Stimulated activated naive CD4-positive, alpha-beta T cell treated with Interleukin-2 at 50 U/mL for 16 hours (primary cell): ENCODE results near the gene AKAP14.
"Not testable (repeated sequence)": the region's sequence is repeated elsewhere in the genome, so short reads cannot be mapped to it uniquely, and the experiment has no call there.

ENCODE experiments used
- DNase-seq: peaks from one replicate; lab custom pipeline; 2025; lab: John Stamatoyannopoulos, UW

The AKAP14 gene

GRCh38 chrX:119895843-119896326 lies at the start of gene AKAP14:
TSS of gene AKAP14 (plus strand) at chrX:119895893. CDS start at chrX:119903224, 7,331 bp downstream.
- no peak for DNase-seq

DNA sequence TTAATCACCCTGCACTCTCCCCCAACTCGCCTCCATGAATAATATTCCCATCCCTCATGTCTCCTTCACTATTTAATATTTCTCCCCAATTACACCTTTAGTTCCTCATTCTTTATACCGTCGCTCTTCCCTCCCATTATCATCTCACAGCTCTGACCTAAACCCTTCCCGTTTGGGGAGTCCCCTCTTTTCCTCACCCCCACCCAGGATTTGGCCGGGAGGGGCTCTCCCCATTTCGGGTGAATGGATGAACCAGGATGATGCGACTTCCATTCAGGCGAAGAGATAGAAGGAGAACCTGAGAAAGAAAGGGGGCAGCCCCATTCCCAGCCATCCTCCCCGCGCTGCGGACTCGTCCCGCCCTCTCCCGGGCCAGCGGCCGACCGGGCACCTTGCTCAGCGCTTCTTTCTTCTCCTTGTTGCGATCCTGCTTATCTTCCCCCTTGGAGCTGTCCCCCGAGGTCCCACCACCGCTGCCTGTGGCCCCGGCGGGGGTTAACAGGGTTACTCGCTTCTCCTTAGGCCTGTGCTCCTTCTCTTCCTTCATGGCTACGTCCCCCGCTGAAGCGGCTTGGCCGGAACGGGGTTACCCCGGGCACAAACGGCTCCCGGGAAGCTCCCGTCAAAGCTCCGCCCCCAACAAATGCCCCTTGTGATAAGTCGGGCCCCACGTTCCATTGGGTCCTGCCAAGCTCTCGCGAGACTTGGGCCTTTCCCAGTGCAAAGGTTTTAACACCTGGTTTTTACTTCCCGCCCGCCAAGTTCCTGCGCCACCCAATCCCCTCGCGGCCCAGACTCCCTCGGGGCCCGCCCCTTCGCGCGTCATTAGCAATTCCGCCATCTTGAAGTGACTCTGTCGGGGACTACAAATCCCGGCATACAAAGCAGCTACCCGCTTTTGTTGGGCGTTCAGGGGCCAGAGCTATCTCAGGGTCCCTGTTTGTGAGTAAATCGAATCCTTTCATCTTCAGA lies 43.0 kb upstream of the AKAP14 start, which contains the start of gene UPF3B:
Gene UPF3B, minus strand, starts transcription at position 582 of the 972 bp plus-strand sequence. Its CDS starts 35 bp downstream, at position 547.
- DNase-seq, result peak; percentile 94

- no peak for DNase-seq
Observed at GRCh38 chrX:119853444-119853843, 42.2 kb upstream of the AKAP14 start.

DNA sequence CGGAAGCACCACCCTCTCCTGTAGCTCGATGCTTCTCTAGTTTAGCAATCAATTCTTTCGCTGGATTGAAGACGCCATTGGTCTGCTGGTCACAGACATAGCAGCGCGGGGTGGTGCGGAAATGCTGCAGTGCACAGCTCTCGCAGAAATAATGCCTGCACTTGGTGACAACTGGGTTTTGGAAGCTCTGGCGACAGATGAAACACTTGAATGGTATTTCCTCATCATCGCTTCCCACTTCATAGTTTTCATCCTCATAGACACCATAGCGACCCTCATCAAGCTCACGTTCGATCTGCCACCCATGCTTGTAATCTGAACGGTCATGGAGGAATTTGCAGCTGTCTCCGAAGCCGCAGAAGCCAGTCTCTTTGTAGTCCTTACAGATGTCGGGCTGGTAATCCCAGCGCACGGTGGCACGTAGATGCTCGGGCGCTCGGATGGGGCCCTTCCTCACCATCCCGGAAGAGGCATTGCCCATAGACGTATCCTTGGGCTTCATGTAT lies 25.0 kb upstream of the AKAP14 start:
- peak; percentile 15 for DNase-seq

DNA sequence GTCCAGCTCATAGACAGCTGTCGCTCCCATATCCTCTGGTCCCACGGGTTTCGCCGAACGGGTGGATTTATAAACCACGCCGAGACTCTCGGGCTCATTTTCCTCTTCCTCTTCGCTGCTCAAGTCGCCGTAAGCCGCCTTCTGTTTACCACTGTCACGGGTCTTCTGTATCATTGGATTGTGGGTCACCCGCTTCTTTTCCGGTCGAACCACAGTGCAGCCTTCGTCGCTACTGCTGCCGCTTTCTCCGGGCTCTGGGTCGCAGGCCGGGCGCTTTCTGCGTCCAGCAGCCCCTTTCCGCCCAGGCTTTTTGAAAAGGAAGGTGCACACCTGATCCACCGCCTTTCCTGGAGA lies 24.5 kb upstream of the AKAP14 start:
- DNase-seq, result no peak

DNA sequence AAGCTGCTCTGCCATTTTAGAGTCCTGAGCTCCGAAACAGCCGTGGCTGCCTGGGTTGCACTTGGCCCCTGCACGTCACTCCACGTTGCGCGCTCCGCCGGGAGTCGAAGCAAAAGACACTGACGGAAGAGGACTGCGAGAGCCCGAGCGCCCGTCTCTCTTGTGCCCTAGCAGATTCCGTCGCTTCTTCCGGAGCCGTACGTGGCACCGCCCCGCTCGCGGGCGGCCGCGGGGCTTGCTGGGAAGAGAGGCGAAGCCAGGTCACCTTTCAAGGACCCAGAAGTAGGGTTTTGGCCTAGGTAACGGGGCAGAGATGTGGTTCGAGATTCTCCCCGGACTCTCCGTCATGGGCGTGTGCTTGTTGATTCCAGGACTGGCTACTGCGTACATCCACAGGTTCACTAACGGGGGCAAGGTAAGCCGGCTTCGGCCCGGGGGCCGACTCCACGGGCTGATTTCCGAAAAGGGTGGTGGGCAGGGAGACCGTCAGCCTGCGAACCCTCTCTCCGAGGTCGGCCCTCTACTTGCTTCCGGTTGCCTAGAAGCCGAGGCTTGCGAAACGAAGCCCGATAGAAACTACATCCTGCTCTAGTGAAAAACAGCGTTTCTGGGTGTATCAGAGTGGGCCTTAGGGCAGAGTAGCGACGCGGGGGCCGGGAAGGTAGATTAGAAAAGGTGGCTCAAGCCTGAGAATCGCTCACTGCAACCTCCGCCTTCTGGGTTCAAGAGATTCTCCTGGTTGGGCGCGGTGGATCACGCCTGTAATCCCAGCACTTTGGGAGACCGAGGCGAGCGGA lies 23.9 kb upstream of the AKAP14 start, which contains the start of the genes NDUFA1 and RNF113A:
Gene NDUFA1, plus strand, starts transcription at position 234 of the 797 bp plus-strand sequence. Its CDS starts 80 bp downstream, at position 314.
Gene RNF113A, minus strand, starts transcription at position 135 of the 797 bp plus-strand sequence. Its CDS starts 120 bp downstream, at position 15.
- peak; percentile 81 for DNase-seq

GRCh38 chrX:119878740-119879139 lies 17.0 kb upstream of the AKAP14 start:
- no peak for DNase-seq

DNA sequence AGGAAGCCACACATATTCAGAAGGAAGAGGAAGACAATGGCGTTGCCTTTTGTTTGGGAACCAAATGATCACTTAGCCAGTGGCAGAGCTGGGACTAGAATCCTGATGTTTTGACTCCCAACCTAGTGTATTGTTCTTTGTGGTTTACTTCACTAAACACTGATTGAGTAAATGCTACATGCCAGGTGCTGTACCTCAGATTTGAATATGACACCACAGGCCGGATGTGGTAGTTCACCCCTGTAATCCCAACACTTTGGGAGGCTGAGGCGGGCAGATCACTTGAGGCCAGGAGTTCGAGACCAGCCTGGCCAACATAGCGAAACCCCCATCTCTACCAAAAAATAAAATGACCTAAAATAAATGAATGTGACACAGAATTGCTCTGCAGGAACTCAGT lies 15.6 kb upstream of the AKAP14 start:
- DNase-seq, result no peak

DNA sequence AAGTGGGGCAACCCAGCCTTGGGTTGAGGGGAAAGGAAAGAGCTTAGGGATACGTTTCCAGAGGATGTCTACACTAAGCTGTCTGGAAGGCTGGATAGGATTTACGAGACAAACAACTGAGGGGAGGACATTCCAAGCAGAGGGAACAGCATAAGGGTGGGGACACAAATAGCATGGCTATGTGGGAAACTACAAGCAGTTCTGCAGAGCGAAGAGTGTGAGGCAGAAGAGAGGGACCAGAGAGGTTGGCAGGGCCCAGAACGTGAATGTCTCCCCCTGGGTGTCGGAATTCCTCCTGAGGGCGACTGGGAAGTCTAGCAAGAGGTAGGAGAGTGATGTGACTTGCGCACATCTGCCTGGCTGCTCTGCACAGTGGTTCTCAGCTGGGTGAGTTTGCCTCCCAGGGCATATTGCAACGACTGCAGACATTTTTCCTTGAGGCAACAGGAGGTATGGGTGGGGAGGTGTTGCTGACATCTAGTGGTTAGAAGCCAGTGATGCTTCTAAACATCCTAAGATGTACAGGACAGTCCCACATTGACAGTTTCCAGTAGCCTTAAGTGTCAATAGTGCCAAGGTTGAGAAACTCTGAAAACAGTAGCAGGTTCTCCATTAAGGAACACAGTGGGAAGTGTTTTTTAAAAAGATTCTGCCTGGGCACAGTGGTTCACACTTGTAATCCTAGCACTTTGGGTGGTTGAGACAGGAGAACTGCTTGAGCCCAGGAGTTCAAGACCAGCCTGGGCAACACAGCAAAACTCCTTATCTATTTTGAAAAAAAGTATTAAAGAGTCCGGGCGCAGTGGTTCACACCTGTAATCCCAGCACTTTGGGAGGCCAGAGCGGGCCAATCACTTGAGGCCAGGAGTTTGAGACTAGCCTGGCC lies 14.9 kb upstream of the AKAP14 start:
- no peak for DNase-seq

- DNase-seq, result no peak
Observed at GRCh38 chrX:119885554-119886428, 9.9 kb upstream of the AKAP14 start.

GRCh38 chrX:119887721-119888425 lies 7.8 kb upstream of the AKAP14 start:
- peak; percentile 35 for DNase-seq

DNA sequence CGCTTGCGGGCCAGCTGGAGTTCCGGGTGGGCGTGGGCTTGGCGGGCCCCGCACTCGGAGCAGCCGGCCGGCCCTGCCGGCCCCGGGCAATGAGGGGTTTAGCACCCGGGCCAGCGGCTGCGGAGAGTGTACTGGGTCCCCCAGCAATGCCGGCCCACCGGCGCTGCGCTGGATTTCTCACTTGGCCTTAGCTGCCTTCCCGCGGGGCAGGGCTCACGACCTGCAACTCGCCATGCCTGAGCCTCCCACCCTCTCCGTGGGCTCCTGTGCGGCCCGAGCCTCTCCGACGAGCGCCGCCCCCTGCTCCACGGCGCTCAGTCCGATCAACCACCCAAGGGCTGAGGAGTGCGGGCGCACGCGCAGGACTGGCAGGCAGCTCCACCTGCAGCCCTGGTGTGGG lies 5.1 kb upstream of the AKAP14 start:
- not testable (repeated sequence) for DNase-seq

GRCh38 chrX:119891961-119892692 lies 3.6 kb upstream of the AKAP14 start:
- DNase-seq, result not testable (repeated sequence)

- DNase-seq, result no peak
Observed at GRCh38 chrX:119899125-119899524, 3.4 kb downstream of the AKAP14 start.

GRCh38 chrX:119900976-119901375 lies 5.3 kb downstream of the AKAP14 start:
- no peak for DNase-seq

DNA sequence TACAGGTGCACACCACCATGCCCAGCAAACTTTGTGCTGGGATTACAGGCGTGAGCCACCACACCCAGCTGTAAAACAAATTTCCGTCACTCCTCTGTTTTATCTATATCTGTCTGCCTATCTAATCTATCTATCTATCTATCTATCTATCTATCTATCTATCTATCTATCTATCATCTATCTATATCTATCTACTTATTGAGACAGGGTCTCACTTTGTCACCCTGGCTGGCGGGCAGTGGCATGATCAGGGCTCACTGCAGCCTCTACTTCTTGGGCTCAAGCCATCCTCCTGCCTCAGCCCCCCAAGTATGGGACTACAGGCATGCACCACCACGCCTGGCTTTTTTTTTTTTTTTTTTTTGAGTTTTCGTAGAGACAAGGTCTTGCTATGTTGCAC lies 20.6 kb downstream of the AKAP14 start:
- no peak for DNase-seq

DNA sequence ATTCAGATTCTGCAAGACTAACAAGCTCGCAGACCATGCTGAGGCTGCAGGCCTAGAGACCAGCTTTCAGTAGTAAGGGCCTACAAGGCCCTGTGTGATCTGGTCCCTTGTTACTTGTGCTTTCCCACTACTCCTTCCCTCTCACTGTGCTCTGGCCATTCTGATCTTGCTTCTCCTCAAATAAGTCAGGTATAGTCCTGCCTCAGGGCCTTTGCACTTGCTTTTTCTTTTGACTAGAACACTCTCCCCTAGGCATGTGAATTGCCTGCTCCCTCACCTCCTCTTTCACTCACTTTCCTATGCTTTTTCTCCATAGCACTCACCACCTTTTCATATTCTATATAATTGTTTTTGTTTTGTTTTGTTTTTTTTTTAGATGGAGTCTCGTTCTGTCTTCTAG lies 22.2 kb downstream of the AKAP14 start:
- DNase-seq, result no peak

- DNase-seq, result no peak
Observed at GRCh38 chrX:119919835-119920585, 24.3 kb downstream of the AKAP14 start.
